Activated gamma-delta T cell (primary cell): Measurements from ENCODE around the gene IL21R.
"Not testable (repeated sequence)": the region's sequence is repeated elsewhere in the genome, so short reads cannot be mapped to it uniquely, and the experiment has no call there.

Experiments
- DNase-seq: peaks from one replicate; lab custom pipeline; 2025; lab: John Stamatoyannopoulos, UW

The IL21R gene

DNA sequence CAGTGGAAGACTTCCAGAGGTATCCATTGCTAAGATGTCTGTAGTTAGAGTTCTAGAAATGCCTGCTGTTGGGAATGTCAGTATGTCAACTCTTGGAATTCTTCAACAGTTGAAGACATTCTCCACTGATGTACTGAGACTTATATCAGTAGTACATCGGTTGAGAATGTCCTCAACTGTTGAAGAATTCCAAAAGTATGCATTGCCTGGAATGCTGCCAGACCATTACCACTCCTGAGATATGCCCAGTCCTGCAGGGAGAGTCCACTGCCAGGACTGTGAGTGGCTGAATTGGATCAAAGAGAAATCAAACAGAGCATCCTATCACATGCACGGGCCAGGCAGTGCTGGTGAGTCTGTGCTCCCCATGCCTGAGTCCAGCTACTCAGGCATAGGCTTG, 42.0 kb downstream of the IL21R start:
- DNase-seq: no peak

DNA sequence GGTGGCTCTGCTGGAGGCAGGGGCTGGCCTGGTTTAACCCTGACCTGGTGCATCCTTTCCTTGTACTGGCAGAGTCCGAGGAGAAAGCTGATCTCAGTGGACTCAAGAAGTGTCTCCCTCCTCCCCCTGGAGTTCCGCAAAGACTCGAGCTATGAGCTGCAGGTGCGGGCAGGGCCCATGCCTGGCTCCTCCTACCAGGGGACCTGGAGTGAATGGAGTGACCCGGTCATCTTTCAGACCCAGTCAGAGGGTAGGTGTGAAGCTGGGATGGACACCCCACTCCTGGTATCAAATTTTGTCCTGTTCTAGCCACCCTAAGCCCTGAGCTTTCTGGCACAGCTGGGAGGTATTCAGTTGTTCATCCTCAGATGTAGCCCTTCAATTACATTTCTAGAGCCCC, 42.5 kb downstream of the IL21R start:
- no peak for DNase-seq

DNA sequence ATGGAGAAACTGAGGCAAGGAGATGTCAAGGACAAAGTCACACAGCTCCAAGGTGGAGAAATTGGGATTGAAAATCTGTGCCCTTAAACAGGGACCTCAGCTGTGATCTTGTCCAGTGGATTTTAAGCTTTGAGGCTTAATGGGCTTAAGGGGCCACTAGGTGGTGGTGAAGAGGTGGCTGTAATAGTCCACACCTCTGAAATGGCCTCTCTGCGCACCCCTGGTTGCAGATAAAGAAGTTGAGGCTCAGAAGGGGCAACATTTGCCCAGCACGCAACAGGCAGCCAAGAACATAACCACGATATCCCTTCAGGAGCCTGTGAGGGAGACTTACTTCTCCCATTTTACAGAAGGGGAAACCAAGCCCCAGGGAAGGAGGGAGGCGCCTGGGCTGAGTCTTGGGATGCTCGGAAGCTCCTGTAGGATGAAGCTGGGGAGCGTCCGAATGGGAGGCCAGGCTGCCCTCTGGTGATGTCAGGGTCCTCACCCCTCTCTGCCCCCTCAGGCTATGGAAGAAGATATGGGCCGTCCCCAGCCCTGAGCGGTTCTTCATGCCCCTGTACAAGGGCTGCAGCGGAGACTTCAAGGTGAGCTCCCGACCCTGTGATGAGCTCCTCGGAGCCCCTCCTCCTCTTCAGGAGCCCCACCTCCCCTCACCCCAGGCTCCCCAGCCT, 43.7 kb downstream of the IL21R start:
- no peak for DNase-seq

DNA sequence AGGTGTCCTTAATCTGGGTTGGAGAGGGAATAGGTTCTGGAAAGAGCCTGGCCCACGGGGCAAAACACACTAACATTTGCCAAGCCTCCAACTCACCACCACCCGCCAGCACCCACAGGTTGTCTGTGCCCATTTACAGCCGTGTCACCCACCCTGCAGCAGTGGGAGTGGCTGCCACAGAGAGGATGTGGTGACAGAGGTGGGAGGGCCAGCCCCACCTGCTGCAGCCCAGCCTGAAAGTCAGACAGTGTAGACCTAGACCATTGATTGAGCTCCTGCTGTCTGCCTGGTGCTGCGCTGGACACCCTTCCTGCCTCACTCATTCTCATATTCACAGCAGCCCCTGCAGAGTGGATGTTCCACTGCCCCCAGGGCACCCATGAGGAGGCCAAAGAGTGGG, 44.7 kb downstream of the IL21R start:
- DNase-seq: peak; percentile 62

DNA sequence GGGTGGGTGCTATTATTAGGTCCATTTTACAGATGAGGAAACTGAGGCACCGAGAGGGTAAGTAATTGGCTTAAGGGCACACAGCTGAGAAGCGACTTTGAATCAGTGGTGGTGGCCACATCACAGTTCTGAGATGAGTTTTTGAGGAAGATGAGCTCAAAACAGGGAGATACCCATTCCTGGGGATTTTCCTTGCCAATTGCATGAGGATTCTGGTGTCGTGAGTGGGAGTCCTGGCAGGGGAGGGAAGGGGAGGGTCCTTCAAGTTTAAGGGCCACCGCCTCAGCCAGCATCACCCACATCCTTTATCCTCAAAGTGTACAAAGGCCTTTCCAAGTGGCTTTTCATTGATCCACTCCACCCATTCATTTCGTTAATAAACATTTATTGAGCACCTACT, 45.3 kb downstream of the IL21R start:
- DNase-seq: no peak

DNA sequence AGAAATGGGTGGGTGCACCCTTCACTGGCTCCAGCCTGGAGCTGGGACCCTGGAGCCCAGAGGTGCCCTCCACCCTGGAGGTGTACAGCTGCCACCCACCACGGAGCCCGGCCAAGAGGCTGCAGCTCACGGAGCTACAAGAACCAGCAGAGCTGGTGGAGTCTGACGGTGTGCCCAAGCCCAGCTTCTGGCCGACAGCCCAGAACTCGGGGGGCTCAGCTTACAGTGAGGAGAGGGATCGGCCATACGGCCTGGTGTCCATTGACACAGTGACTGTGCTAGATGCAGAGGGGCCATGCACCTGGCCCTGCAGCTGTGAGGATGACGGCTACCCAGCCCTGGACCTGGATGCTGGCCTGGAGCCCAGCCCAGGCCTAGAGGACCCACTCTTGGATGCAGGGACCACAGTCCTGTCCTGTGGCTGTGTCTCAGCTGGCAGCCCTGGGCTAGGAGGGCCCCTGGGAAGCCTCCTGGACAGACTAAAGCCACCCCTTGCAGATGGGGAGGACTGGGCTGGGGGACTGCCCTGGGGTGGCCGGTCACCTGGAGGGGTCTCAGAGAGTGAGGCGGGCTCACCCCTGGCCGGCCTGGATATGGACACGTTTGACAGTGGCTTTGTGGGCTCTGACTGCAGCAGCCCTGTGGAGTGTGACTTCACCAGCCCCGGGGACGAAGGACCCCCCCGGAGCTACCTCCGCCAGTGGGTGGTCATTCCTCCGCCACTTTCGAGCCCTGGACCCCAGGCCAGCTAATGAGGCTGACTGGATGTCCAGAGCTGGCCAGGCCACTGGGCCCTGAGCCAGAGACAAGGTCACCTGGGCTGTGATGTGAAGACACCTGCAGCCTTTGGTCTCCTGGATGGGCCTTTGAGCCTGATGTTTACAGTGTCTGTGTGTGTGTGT, 46.8 kb downstream of the IL21R start:
- no peak for DNase-seq

DNA sequence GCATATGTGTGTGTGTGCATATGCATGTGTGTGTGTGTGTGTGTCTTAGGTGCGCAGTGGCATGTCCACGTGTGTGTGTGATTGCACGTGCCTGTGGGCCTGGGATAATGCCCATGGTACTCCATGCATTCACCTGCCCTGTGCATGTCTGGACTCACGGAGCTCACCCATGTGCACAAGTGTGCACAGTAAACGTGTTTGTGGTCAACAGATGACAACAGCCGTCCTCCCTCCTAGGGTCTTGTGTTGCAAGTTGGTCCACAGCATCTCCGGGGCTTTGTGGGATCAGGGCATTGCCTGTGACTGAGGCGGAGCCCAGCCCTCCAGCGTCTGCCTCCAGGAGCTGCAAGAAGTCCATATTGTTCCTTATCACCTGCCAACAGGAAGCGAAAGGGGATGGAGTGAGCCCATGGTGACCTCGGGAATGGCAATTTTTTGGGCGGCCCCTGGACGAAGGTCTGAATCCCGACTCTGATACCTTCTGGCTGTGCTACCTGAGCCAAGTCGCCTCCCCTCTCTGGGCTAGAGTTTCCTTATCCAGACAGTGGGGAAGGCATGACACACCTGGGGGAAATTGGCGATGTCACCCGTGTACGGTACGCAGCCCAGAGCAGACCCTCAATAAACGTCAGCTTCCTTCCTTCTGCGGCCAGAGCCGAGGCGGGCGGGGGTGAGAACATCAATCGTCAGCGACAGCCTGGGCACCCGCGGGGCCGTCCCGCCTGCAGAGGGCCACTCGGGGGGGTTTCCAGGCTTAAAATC, 47.6 kb downstream of the IL21R start:
- peak; percentile 90 for DNase-seq

DNA sequence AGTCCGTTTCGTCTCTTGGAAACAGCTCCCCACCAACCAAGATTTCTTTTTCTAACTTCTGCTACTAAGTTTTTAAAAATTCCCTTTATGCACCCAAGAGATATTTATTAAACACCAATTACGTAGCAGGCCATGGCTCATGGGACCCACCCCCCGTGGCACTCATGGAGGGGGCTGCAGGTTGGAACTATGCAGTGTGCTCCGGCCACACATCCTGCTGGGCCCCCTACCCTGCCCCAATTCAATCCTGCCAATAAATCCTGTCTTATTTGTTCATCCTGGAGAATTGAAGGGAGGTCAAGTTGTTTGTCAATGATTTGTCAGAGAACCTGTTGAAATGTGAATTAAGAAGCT, 48.2 kb downstream of the IL21R start:
- DNase-seq: no peak

DNA sequence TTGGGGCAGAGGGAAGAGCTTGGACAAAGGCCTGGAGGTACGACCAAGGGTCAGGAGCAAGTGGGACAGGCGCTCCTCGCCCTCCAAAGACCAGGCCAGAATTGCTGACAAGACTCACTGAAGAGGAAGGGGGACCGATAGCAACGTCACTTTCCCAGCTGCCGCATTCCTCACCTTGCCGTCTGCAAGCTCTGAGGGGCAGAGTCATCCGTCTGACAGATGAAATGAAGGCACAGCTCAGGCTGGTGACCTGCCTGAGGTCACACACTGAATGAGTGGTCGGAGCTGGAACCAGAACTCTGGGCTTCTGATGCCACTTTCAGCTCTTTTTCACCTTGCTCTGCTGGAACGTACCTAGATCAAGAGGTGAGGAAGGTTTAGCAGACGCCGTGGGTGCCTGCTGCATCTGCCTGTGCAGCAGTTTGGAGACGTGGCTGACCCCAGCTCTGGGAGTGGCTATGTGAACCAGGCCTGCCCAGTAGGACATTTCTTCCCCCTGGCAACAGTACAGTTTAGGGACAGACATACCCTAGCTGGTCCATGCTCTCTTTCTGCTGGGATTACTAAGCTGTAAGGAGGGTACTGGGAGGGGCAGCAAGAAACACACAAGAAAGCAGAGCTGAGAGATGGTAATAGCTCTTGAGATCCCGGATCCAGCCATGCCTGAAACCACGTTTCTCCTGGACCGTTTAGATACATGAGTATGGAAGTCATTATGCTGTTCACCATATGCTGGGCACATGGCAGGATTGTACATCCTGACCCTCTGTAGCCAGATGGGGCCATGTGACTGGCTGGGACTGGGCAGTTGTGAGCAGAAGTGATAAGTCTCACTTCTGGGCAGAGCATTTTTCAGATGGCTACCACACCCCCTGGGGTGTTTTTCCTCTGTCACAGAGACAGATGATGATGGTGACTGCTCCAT, 50.9 kb downstream of the IL21R start:
- DNase-seq: no peak

DNA sequence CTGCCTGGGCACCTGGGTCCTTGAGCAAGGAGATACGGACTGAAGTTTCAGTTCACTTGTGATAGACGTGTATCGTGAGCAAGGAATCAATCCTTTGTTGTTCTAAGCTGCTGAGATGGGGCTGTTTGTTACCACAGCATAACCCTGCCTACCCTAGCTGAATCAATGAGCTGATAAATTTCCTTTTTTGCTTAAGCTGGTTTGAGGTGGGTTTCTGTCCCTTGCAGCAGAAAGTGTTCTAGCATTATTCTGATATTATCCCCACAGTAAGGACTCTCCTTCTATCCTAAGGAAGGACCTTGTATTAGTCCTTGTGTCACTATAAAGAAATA, 51.5 kb downstream of the IL21R start:
- no peak for DNase-seq

DNA sequence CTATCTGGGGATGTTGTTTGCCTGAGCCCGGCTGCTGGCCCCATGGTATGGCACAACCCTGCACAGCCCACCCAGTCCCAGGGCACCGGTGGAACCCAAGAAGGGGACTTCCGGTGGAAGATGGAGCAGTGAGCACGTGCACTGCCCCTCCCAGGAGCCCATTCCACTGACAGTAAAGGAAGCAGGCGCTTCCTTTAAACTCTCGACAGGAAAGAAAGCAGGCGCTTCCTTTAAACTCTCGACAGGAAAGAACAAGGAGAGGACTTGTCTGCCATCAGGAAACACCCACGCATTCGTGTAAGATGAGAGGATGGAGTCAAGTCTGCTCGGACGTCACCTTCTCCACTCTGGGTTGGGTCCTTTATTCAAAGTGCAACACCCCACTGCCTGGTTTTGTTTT, 53.7 kb downstream of the IL21R start:
- DNase-seq: no peak

DNA sequence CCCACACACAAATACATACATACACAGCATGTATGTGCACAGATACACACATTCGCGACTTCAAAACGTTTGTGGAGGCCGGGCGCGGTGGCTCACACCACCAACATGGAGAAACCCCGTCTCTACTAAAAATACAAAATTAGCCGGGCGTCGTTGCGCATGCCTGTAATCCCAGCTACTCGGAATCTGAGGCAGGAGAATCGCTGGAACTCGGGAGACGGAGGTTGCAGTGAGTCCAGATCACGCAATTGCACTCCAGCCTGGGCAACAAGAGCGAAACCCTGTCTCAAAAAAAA, 55.6 kb downstream of the IL21R start:
- not testable (repeated sequence) for DNase-seq

DNA sequence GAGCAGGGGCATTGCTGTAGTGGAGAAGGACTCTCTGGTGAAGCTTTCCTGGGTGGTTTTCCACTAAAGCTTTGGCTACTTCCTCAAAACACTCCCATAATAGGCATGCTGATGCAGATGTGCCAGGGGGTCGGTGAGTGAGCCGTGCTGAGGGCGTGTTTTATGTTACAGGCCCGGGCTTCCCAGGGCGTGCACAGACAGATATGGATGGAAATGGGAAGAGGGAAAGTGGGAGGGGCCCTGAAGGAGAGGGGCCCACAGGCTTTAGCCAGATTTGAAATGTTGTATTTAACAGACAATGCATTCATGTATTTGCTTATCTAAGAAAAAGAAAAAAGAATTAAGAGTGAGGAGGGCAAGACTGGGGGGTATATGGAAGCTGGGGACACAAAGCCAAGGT, 56.3 kb downstream of the IL21R start:
- DNase-seq: no peak

DNA sequence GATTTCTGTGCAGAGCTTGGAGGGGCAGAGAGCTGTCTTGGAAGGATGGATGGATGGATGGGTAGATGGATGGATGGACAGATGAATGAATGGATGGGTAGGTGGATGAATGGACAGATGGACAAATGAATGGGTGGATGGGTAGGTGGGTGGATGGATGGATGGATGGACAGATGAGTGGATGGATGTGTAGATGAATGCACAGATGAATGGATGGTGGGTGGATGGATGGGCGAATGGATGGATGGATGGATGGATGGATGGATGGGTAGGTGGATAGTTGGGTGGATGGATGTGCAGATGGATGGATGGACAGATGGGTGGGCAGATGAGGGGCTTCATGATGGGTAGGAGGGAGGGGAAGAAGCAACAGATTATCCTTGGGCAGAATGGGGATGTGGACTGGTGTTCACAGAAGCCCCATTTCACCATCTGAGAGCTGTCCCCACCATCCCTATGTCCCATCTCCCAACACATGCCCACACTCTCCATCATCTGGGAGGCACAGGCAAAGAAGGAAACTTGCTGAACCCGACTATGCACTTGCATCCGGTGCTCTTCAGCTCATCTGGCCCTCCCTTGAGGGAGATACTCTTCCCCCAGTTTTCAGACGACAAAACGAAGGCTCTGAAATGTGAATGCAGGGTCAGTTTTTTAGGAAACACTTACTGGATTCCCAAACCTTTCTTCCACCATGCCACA, 57.2 kb downstream of the IL21R start:
- DNase-seq: no peak

DNA sequence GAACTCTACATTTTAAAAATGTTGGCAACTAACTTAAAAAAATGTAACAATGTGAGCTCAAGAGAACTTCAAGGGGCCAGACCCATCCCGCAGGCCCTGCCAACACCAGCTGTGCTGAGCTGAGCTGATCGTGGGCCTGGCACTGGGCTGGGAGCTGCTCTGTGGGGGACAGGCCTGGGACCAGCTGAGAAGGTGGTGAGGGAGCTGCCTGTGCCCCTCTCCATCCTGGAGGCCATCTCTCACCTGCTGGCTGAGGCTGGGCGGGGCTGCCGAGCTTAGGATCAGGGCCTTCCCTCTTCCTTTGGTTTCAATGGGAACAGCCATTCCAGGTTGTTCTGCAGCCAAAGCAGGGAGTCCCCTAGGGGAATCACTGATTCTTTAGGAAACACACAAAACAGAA, 58.2 kb downstream of the IL21R start:
- no peak for DNase-seq

DNA sequence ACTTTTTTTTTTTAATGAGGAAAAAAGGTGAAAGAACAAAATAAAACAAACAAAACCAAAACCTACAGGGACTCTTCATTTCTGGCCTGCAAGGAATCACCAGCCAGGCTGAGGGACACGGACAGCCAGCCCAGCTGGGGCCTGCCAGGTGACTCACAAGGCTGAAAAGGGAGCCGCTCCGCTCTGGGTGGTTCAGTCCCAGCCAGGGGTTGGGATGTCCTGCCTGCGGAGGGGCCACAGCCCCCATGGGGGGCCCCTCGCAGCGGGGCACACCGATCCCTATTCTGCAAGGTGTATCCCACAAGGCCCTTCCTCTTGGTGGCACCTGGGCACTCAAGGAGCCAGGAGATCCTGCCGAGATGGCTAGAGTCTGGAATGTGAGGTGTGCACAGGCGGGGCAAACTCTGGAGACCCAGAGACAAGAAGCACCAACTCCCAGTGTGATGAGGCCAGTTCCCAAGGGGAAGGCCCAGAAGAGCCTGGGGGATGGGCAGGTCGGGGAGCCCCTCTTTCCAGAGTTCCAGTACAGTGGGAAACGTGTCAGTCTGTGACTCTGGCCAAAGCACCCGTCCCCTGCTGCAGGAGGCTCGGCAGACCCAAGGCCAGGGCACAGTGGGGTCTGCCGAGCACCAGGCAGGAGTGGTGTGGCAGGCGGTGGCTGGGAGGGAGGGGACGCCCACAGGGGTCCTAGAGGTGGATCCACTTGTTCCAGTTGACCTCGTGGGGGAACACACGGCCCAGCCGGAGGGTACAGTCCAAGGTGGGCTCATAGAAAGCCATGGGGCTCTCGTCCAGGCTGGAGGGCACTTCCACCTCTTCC, 58.9 kb downstream of the IL21R start:
- DNase-seq: no peak

DNA sequence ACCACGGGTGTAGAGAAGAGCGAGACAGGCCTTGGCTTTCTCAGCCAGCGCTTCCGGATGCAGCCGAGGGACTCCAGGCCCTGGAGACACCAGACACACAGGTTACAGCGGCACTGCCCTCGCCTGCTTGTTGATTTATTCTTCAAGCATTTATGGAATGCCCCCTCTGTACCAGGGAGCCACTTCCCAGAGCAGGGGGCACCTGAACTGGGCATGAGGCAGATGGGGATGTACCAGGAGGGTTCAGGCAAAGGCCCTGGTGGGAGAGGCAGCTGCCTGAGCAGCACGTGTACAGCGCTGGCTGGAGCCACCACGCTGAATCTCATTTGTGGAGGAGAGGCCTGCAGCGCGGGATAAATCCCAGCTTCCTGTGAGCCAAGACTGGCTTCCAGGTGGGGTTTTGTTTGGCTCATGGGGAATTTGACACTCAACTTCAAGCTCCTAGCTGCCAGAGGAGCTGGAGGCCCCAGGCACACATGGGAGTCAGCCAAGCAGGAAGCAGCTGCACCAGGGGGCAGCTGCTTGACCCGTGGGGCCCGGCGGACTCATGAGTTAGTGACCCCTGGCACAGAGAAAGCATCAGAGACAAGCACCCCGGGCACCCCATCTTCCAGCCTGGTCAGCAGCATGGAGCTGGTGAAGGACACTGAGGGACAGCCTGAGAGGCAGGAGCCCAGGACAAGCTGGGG, 59.7 kb downstream of the IL21R start:
- DNase-seq: no peak

DNA sequence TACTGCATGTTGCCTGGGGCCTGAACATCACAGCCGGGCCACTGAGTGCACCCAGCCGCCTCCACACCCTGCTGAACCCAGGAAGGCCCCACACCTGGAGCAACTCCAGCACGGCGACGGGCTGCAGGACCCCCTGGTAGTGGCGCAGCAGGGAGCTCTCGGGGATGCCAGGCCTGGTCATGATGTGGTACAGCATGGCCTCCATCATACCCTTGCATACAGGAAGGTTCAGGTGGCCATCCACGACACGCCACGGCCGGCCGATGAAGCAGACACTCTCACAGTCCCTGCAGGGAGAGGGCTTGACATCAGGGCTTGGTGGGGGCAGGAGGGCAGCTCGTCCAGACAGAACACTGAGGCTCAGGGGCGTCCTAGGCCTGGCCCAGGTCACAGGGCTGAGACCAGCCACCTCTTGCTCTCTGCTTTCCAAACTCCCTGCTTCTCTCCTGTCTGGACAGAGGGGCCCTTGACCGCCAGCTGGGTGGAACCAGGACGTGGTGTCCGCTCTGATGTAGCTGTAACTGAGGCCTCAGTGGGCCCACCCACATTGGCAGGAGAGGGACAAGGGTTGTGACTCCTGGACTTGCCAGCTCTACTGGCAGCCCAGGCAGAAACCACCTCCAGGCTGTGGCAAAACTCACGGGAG, 60.3 kb downstream of the IL21R start:
- DNase-seq: no peak
